Smooth muscle cell (in vitro differentiated cells): ENCODE measurements around the gene RAVER2. TPM values are rescaled to one million over a fixed set of nuclear protein-coding genes. Genes with fewer than 3 reads are reported as not detected.
"Not testable (repeated sequence)": the region's sequence is repeated elsewhere in the genome, so short reads cannot be mapped to it uniquely, and the experiment has no call there.

Source experiments
- DNase-seq: peaks from one replicate; lab custom pipeline; 2025; ENCODE audit not compliant: unreplicated experiment; lab: John Stamatoyannopoulos, UW
- H2AFZ ChIP-seq: fragments of 200-600 bp; sonication (generic); 2 replicates; pipeline ENCODE4 v1.6.0; 2016; ENCODE audit warnings: antibody characterized with exemption, low read depth, mild to moderate bottlenecking
- H3F3A ChIP-seq: fragments of 200-600 bp; sonication (generic); 2 replicates; pipeline ENCODE4 v1.6.0; 2017; ENCODE audit warnings: antibody characterized with exemption, low read depth
- H3K27ac ChIP-seq: fragments of 200-600 bp; sonication (generic); 2 replicates; pipeline ENCODE4 v1.5.1; 2016; ENCODE audit warnings: low read depth, mild to moderate bottlenecking
- H3K27me3 ChIP-seq: fragments of 200-600 bp; sonication (generic); 2 replicates; pipeline ENCODE4 v1.6.1; 2016; ENCODE audit warnings: low read depth, mild to moderate bottlenecking
- H3K36me3 ChIP-seq: fragments of 200-600 bp; sonication (generic); 2 replicates; pipeline ENCODE4 v1.5.1; 2016; ENCODE audit warnings: low read depth
- H3K4me1 ChIP-seq: fragments of 200-600 bp; sonication (generic); 2 replicates; pipeline ENCODE4 v1.5.1; 2016; ENCODE audit warnings: low read depth
- H3K4me2 ChIP-seq: fragments of 200-600 bp; sonication (generic); 2 replicates; pipeline ENCODE4 v1.6.0; 2016; ENCODE audit warnings: mild to moderate bottlenecking
- H3K4me3 ChIP-seq: fragments of 200-600 bp; sonication (generic); 2 replicates; pipeline ENCODE4 v1.5.1; 2016; ENCODE audit warnings: mild to moderate bottlenecking
- H3K79me2 ChIP-seq: fragments of 200-600 bp; sonication (generic); 2 replicates; pipeline ENCODE4 v1.6.0; 2016; ENCODE audit warnings: low read depth, mild to moderate bottlenecking
- H3K9ac ChIP-seq: fragments of 200-600 bp; sonication (generic); 2 replicates; pipeline ENCODE4 v1.6.0; 2016; ENCODE audit warnings: low read depth
- H3K9me3 ChIP-seq: fragments of 200-600 bp; sonication (generic); replicated peaks from 2 replicates; pipeline ENCODE4 v1.5.1; 2016; ENCODE audit warnings: low read depth
- H4K20me1 ChIP-seq: fragments of 200-600 bp; sonication (generic); 2 replicates; pipeline ENCODE4 v1.6.0; 2016; ENCODE audit warnings: low read depth
- CTCF ChIP-seq: fragments of 200-600 bp; sonication (generic); IDR thresholded peaks from 2 replicates; pipeline ENCODE4 v1.5.1; 2017; ENCODE audit warnings: borderline replicate concordance, mild to moderate bottlenecking, antibody characterized with exemption; ENCODE audit not compliant: insufficient read depth, poor library complexity, severe bottlenecking
- WGBS: methylation state at CpG from one replicate; pipeline ENCODE4 v1.1.7; 2016; ENCODE audit warnings: low lambda C conversion rate; 5-methylcytosine and 5-hydroxymethylcytosine counted together
- polyA plus RNA-seq: library from polyadenylated mRNA; unstranded; fragments of >200 nt; fragmentation: Nextera tagmentation; extraction: Ambion mirVana; gene quantifications from 2 replicates; pipeline ENCODE4 v1.2.1, GENCODE V29; 2016
- total RNA-seq: library from RNA; depleted of rRNA; stranded (reverse); fragments of >200 nt; gene quantifications from 2 replicates; pipeline ENCODE4 v1.2.3, GENCODE V29; 2014

RAVER2 gene
- total and polyA plus RNA-seq, 2 experiments from 2014 or later = 2.8 to 9.8 TPM

GRCh38 chr1:64733581-64734286, 11.1 kb upstream of the RAVER2 start:
- Histone ChIP-seq H3F3A (no peaks in the 10 kb centered on the region), H2AFZ (no peak overlapping the region), H3K9me3 (no peaks in the 10 kb centered on the region), H3K36me3 (no peaks in the 10 kb centered on the region), H3K79me2 (no peaks in the 10 kb centered on the region), H3K27me3 (no peaks in the 10 kb centered on the region), H3K27ac (peak overlapping the region; percentile 62), H3K9ac (no peak overlapping the region), H3K4me3 (no peak overlapping the region), H3K4me2 (peak overlapping the region; percentile 47), H4K20me1 (no peaks in the 10 kb centered on the region), H3K4me1 (no peaks in the 10 kb centered on the region)
- 46% methylated on average over 3 of the region's 3 CpGs for WGBS
- no peak for TF ChIP-seq CTCF
- no peak for DNase-seq

- Histone ChIP-seq H3K4me1 (no peaks in the 10 kb centered on the region), H4K20me1 (no peaks in the 10 kb centered on the region), H3K9ac (no peak overlapping the region), H3F3A (no peaks in the 10 kb centered on the region), H3K36me3 (no peaks in the 10 kb centered on the region), H2AFZ (no peak overlapping the region), H3K9me3 (no peaks in the 10 kb centered on the region), H3K27ac (peak overlapping the region; percentile 62), H3K4me3 (no peak overlapping the region), H3K27me3 (no peaks in the 10 kb centered on the region), H3K79me2 (no peaks in the 10 kb centered on the region), H3K4me2 (peak overlapping the region; percentile 47)
- DNase-seq = no peak
- no peak for TF ChIP-seq CTCF
- 49% methylated on average over 3 of the region's 3 CpGs for WGBS
Measured at GRCh38 chr1:64734287-64734652, 10.6 kb upstream of the RAVER2 start.

GRCh38 chr1:64740687-64741086, 4.2 kb upstream of the RAVER2 start:
- DNase-seq, H3K79me2 ChIP-seq, H2AFZ ChIP-seq, H3K27ac ChIP-seq, H3F3A ChIP-seq, H3K9ac ChIP-seq, H3K4me2 ChIP-seq, H3K4me3 ChIP-seq, H3K27me3 ChIP-seq, H3K36me3 ChIP-seq, H4K20me1 ChIP-seq, H3K4me1 ChIP-seq, H3K9me3 ChIP-seq: not testable (repeated sequence)
- 96% methylated on average over 1 of the region's 1 CpG for WGBS

GRCh38 chr1:64743954-64744491, 852 bp upstream of the RAVER2 start:
- DNase-seq = no peak
- Histone ChIP-seq H3K9me3 (no peaks in the 10 kb centered on the region), H2AFZ (peak overlapping the region; percentile 96), H3K27me3 (peaks cover 6% of the 10 kb centered on the region), H3K9ac (no peak overlapping the region), H3K27ac (no peak overlapping the region), H3K36me3 (no peaks in the 10 kb centered on the region), H3K4me1 (peaks cover 2% of the 10 kb centered on the region), H3K4me2 (peak overlapping the region; percentile 100), H4K20me1 (no peaks in the 10 kb centered on the region), H3K79me2 (no peaks in the 10 kb centered on the region), H3K4me3 (peak overlapping the region; percentile 90), H3F3A (peaks cover 4% of the 10 kb centered on the region)
- TF ChIP-seq CTCF = no peak
- 34% methylated on average over 4 of the region's 4 CpGs for WGBS
